Trophoblast cell (in vitro differentiated cells and primary cell): Measurements from ENCODE around the gene DIAPH2.

Source experiments
- DNase-seq, 2 donors: peaks; one replicate each; pipeline ENCODE4 v3.0.0-alpha.2; 2016
- H2AFZ ChIP-seq: 2 replicates; pipeline ENCODE4 v1.6.1; 2013; ENCODE audit warnings: low read length, moderate library complexity, mild to moderate bottlenecking; ENCODE audit not compliant: insufficient read depth, poor library complexity
- H2AK5ac ChIP-seq: 2 replicates; pipeline ENCODE4 v1.6.1; 2013; ENCODE audit warnings: mild to moderate bottlenecking, low read length
- H2BK120ac ChIP-seq: 2 replicates; pipeline ENCODE4 v1.6.1; 2013; ENCODE audit warnings: low read length, mild to moderate bottlenecking, moderate library complexity; ENCODE audit not compliant: insufficient read depth, poor library complexity
- H2BK12ac ChIP-seq: 2 replicates; pipeline ENCODE4 v1.6.1; 2013; ENCODE audit warnings: mild to moderate bottlenecking, low read length, moderate library complexity
- H2BK5ac ChIP-seq: 2 replicates; pipeline ENCODE4 v1.6.1; 2013; ENCODE audit warnings: low read length, low read depth, moderate library complexity, mild to moderate bottlenecking; ENCODE audit not compliant: poor library complexity
- H3K14ac ChIP-seq: 2 replicates; pipeline ENCODE4 v1.6.1; 2013; ENCODE audit warnings: mild to moderate bottlenecking, low read length
- H3K18ac ChIP-seq: 2 replicates; pipeline ENCODE4 v1.6.1; 2013; ENCODE audit warnings: mild to moderate bottlenecking, low read length
- H3K23ac ChIP-seq: 2 replicates; pipeline ENCODE4 v1.6.1; 2013; ENCODE audit warnings: low read length
- H3K27ac ChIP-seq: 2 replicates; pipeline ENCODE4 v1.5.1; 2013; ENCODE audit warnings: low read depth, mild to moderate bottlenecking, inconsistent platforms, low read length, moderate library complexity
- H3K27me3 ChIP-seq: 2 replicates; pipeline ENCODE4 v1.6.1; 2013; ENCODE audit warnings: inconsistent platforms, mild to moderate bottlenecking, low read length, moderate library complexity; ENCODE audit not compliant: insufficient read depth
- H3K36me3 ChIP-seq, 2 experiments: 1 replicate in 1 of 2; 2 replicates in 1 of 2; pipeline ENCODE4 v1.6.1; 2013; ENCODE audit warnings: low read length in 2 of 2, mild to moderate bottlenecking in 2 of 2, moderate library complexity in 1 of 2; ENCODE audit not compliant: insufficient read depth in 2 of 2, control insufficient read depth in 1 of 2
- H3K4ac ChIP-seq: 2 replicates; pipeline ENCODE4 v1.6.1; 2013; ENCODE audit warnings: low read depth, mild to moderate bottlenecking, low read length, moderate library complexity
- H3K4me1 ChIP-seq, 2 experiments: 1 replicate in 1 of 2; 2 replicates in 1 of 2; pipeline ENCODE4 v1.6.1; 2013; ENCODE audit warnings: low read length in 2 of 2, mild to moderate bottlenecking in 2 of 2, moderate library complexity in 1 of 2; ENCODE audit not compliant: insufficient read depth in 2 of 2, control insufficient read depth in 1 of 2
- H3K4me2 ChIP-seq: 2 replicates; pipeline ENCODE4 v1.6.1; 2013; ENCODE audit warnings: inconsistent platforms, mild to moderate bottlenecking, low read length, moderate library complexity
- H3K4me3 ChIP-seq: 2 replicates; pipeline ENCODE4 v1.5.1; 2013; ENCODE audit warnings: mild to moderate bottlenecking, low read depth, low read length, inconsistent platforms
- H3K79me1 ChIP-seq: one replicate; pipeline ENCODE4 v1.6.1; 2013; ENCODE audit warnings: low read length
- H3K79me2 ChIP-seq: 2 replicates; pipeline ENCODE4 v1.6.1; 2013; ENCODE audit warnings: low read length, mild to moderate bottlenecking; ENCODE audit not compliant: control insufficient read depth, insufficient read depth, poor library complexity
- H3K9ac ChIP-seq: 2 replicates; pipeline ENCODE4 v1.6.1; 2013; ENCODE audit warnings: mild to moderate bottlenecking, low read length
- H3K9me3 ChIP-seq: 2 replicates; pipeline ENCODE4 v1.6.1; 2013; ENCODE audit warnings: low read depth, mild to moderate bottlenecking, control low read depth, inconsistent platforms, low read length; ENCODE audit not compliant: insufficient read depth
- H4K12ac ChIP-seq: 2 replicates; pipeline ENCODE4 v1.6.1; 2013; ENCODE audit warnings: low read depth, mild to moderate bottlenecking, low read length, moderate library complexity
- H4K8ac ChIP-seq: 2 replicates; pipeline ENCODE4 v1.6.1; 2013; ENCODE audit warnings: low read depth, mild to moderate bottlenecking, low read length, moderate library complexity
- H4K91ac ChIP-seq: one replicate; pipeline ENCODE4 v1.6.1; 2013; ENCODE audit warnings: low read depth, mild to moderate bottlenecking, low read length, moderate library complexity
- WGBS: extraction: QIAGEN DNeasy Blood & Tissue Kit; methylation state at CpG from one replicate; pipeline ENCODE4 v1.1.7; 2013; ENCODE audit warnings: missing lambda C conversion rate; ENCODE audit not compliant: insufficient read length, insufficient coverage; ENCODE audit errors: extremely low coverage; 5-methylcytosine and 5-hydroxymethylcytosine counted together

Gene DIAPH2

DNA sequence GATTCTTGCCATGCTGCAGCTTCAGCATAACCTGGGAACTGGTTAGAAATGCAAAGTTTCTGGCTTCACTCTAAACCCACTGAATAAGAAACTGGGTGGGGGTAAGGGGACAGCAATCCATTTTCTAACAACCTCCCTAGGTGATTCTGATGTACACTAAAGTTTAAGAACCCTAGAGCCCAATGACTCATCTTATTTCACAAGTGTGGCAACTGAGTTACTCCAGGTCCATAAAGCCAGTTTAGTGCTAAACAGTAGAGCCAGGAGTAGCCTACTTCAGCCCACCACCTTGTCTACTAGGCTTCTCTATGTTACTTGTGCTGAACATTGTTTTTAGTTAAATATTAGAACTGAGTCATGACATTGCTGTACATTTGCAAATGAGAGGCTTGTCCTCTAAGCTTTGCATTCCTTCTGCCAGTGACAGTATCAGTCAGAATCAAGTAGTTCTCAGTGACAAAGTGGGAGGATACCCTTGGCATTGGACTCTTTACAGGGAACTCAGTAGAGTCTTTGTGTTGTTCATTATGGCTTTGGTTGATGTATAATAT lies 717.0 kb downstream of the DIAPH2 start:
- Histone ChIP-seq H3K4me1 (peaks cover 0 to 2% of the 10 kb centered on the region in 2 experiments), H2BK120ac (no peak overlapping the region), H3K9me3 (no peaks in the 10 kb centered on the region), H3K4me3 (no peak overlapping the region), H2AFZ (no peak overlapping the region), H3K79me2 (no peaks in the 10 kb centered on the region), H3K23ac (no peak overlapping the region), H4K12ac (no peak overlapping the region), H3K4me2 (no peak overlapping the region), H3K27ac (no peak overlapping the region), H2AK5ac (no peak overlapping the region), H3K4ac (no peak overlapping the region), H2BK5ac (no peak overlapping the region), H3K14ac (no peak overlapping the region), H3K36me3 (no peaks in the 10 kb centered on the region), H3K79me1 (no peaks in the 10 kb centered on the region), H3K9ac (no peak overlapping the region), H4K91ac (no peak overlapping the region), H2BK12ac (no peak overlapping the region), H3K27me3 (no peaks in the 10 kb centered on the region), H3K18ac (no peak overlapping the region), H4K8ac (no peak overlapping the region)
- no peak for DNase-seq

DNA sequence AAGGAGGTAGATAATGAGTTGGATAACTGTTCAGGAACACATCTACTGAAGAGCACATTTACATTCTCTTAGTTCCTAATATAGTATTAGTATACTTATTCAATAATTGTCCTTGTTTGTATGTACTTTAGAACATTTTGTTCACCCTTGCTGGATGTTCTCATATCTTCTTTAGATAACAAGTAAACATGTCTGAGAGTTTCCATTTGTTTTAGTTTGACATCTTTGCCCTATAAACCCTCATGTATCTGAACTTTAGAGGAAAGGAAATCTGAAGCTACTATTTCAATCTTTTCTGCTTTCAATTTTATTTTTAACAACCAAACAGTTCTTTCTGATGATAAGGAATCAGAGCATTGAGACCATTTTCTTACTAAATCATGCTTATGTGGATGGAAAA lies 717.7 kb downstream of the DIAPH2 start:
- Histone ChIP-seq H2AFZ (no peak overlapping the region), H2BK12ac (no peak overlapping the region), H3K4me2 (no peak overlapping the region), H3K4me3 (no peak overlapping the region), H3K36me3 (no peaks in the 10 kb centered on the region), H3K23ac (no peak overlapping the region), H2BK120ac (no peak overlapping the region), H3K9ac (no peak overlapping the region), H3K4me1 (peaks cover 0 to 2% of the 10 kb centered on the region in 2 experiments), H3K79me2 (no peaks in the 10 kb centered on the region), H3K27me3 (no peaks in the 10 kb centered on the region), H3K27ac (no peak overlapping the region), H2BK5ac (no peak overlapping the region), H3K9me3 (no peaks in the 10 kb centered on the region), H4K91ac (no peak overlapping the region), H3K14ac (no peak overlapping the region), H4K12ac (no peak overlapping the region), H4K8ac (no peak overlapping the region), H3K4ac (no peak overlapping the region), H3K79me1 (no peaks in the 10 kb centered on the region), H3K18ac (no peak overlapping the region), H2AK5ac (no peak overlapping the region)
- no peak for DNase-seq

DNA sequence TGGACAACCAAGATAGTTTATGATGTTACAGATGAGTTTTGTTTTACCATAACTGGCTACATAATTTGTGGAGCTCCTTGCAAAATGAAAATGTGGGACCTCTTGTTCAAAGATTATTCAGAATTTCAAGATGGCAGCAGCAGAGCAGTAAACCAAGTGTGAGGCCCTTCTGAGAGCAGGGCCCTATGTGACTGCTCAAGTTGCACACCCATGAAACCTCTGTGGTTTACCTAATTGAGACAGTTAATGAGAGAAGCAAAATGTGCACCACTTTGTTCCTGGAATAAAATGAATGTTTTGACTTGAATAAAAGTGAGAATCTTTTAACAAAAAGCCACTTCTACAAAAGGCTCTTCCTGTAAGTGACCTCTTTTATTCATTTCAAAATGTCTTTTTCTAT lies 718.3 kb downstream of the DIAPH2 start:
- no peak overlapping the region for H2AFZ ChIP-seq
- H3K4me1 ChIP-seq, result peaks cover 0 to 2% of the 10 kb centered on the region in 2 experiments
- H3K18ac ChIP-seq, result no peak overlapping the region
- H3K27me3 ChIP-seq, result no peaks in the 10 kb centered on the region
- H3K27ac ChIP-seq, result no peak overlapping the region
- no peak overlapping the region for H3K9ac ChIP-seq
- H2BK5ac ChIP-seq, result no peak overlapping the region
- H4K12ac ChIP-seq, result no peak overlapping the region
- H3K14ac ChIP-seq, result no peak overlapping the region
- H3K9me3 ChIP-seq, result no peaks in the 10 kb centered on the region
- H3K4me2 ChIP-seq, result no peak overlapping the region
- H3K4me3 ChIP-seq, result no peak overlapping the region
- no peak overlapping the region for H2BK12ac ChIP-seq
- H2AK5ac ChIP-seq, result no peak overlapping the region
- H3K4ac ChIP-seq, result no peak overlapping the region
- H3K23ac ChIP-seq, result no peak overlapping the region
- no peak overlapping the region for H4K8ac ChIP-seq
- no peak overlapping the region for H2BK120ac ChIP-seq
- H3K79me1 ChIP-seq, result no peaks in the 10 kb centered on the region
- H3K36me3 ChIP-seq, result no peaks in the 10 kb centered on the region
- no peak for DNase-seq
- no peaks in the 10 kb centered on the region for H3K79me2 ChIP-seq
- H4K91ac ChIP-seq, result no peak overlapping the region

DNA sequence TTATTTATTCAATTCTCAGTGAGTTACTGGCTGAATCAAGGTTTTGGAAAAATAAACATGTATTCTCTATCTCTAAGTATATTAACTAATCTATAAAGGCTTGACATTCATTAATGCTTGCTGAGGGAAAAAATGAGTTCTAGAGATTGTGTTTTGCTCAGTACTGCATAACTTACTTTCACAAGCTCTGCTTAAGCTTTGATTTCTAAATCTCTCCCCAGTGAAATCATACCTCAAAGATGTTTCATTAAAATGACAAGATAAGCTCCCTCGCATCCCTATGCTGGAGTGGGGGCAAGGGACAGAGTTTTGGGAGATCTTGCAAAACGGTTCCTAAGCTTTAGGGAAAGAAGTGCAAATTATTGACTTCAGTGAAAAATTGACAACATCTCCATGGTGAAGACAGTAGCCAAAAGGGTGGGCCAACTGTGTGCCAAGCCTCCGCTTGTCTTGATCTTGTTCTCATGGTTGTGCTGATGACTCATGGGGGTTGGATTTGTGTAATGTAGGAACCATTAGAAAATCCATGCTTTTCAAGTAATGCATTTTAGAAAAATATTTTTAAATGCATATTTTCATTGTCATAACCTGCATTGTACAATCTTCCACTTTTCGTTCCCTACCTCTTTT lies 720.5 kb downstream of the DIAPH2 start:
- Histone ChIP-seq H3K9me3 (no peaks in the 10 kb centered on the region), H3K79me1 (no peaks in the 10 kb centered on the region), H4K91ac (no peak overlapping the region), H3K27me3 (no peaks in the 10 kb centered on the region), H4K12ac (no peak overlapping the region), H3K14ac (no peak overlapping the region), H4K8ac (no peak overlapping the region), H3K79me2 (no peaks in the 10 kb centered on the region), H3K4me1 (peaks cover 0 to 2% of the 10 kb centered on the region in 2 experiments), H3K23ac (no peak overlapping the region), H3K4me2 (no peak overlapping the region), H3K36me3 (no peaks in the 10 kb centered on the region), H2BK120ac (no peak overlapping the region), H3K4me3 (no peak overlapping the region), H3K9ac (no peak overlapping the region), H2BK5ac (no peak overlapping the region), H3K27ac (no peak overlapping the region), H2AK5ac (no peak overlapping the region), H3K18ac (no peak overlapping the region), H2AFZ (no peak overlapping the region), H2BK12ac (no peak overlapping the region), H3K4ac (no peak overlapping the region)
- peak in 1 of 2 donors; percentile 37 for DNase-seq
- WGBS, result no CpG with 5 or more reads among the region's 4 CpGs
